GM19328 (cell line): ENCODE results near the gene ORC1.

Experiments used
- ATAC-seq: cut with Tn5 transposase; IDR thresholded peaks from one replicate; pipeline ENCODE4 v1.9.1; 2021; ENCODE audit warnings: mild to moderate bottlenecking, moderate library complexity; ENCODE audit not compliant: unreplicated experiment

ORC1 gene

GRCh38 chr1:52346653-52347052 is 57.6 kb downstream of the ORC1 start:
- ATAC-seq: no peak

GRCh38 chr1:52345252-52345651 is 59.0 kb downstream of the ORC1 start:
- no peak for ATAC-seq

GRCh38 chr1:52343979-52344378 is 60.2 kb downstream of the ORC1 start:
- ATAC-seq: no peak

- no peak for ATAC-seq
Measured at GRCh38 chr1:52341655-52342260, 62.5 kb downstream of the ORC1 start.

- no peak for ATAC-seq
Measured at GRCh38 chr1:52337439-52337838, 66.8 kb downstream of the ORC1 start.

- no peak for ATAC-seq
Measured at GRCh38 chr1:52334906-52335528, 69.2 kb downstream of the ORC1 start.

- ATAC-seq: no peak
Measured at GRCh38 chr1:52332411-52332810, 71.8 kb downstream of the ORC1 start.

- ATAC-seq: no peak
Measured at GRCh38 chr1:52328615-52329014, 75.6 kb downstream of the ORC1 start.

GRCh38 chr1:52325786-52326185 is 78.4 kb downstream of the ORC1 start:
- ATAC-seq: no peak

GRCh38 chr1:52323731-52324130 is 80.5 kb downstream of the ORC1 start:
- ATAC-seq: no peak
